Kidney glomerular epithelial cell (primary cell): ENCODE results near the gene OR6T1.

Source experiments
- DNase-seq: peaks from one replicate; lab custom pipeline; 2025; lab: John Stamatoyannopoulos, UW

OR6T1 gene, protein sequence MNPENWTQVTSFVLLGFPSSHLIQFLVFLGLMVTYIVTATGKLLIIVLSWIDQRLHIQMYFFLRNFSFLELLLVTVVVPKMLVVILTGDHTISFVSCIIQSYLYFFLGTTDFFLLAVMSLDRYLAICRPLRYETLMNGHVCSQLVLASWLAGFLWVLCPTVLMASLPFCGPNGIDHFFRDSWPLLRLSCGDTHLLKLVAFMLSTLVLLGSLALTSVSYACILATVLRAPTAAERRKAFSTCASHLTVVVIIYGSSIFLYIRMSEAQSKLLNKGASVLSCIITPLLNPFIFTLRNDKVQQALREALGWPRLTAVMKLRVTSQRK

DNA sequence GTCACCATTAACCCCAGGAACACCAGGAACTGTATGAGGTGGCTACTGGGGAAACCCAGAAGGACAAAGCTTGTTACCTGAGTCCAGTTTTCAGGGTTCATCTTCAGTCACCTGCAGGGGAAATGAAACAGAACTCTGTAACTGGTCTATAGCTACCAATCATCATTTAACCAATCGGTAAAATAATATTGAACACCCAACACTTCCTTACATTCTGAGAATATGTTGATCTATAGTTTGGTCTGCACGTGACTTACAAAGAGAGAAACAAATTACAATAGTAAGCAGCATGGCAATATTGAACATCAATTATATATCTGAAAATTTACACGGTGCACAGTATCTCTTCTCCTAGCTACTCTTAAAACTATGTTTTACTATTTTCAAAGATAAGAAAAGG, at the start of gene OR6T1:
OR6T1 (minus strand) TSS at position 101 of the 400 bp plus-strand sequence; CDS start at position 101, 0 bp downstream.
- DNase-seq = no peak

DNA sequence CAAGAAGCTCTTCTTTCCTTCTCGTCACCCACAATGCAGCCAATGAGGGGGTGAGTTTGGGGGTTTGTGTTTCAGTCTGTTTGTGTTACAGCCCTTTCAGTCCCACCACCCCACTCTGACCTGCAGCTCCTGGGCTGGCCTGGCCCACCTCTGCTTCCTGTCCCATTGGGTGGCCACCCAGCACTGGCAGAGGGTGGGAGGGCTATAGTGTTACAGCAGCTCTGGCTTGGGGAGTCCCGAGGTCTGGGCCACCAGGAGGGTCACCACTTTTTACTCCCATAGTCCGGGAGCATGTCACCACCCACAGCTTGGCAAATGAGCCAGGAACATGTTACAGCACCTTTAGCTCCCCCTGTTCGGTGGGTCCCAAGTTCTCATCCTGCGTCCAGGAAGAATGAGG, 35.7 kb upstream of the OR6T1 start:
- DNase-seq = no peak

DNA sequence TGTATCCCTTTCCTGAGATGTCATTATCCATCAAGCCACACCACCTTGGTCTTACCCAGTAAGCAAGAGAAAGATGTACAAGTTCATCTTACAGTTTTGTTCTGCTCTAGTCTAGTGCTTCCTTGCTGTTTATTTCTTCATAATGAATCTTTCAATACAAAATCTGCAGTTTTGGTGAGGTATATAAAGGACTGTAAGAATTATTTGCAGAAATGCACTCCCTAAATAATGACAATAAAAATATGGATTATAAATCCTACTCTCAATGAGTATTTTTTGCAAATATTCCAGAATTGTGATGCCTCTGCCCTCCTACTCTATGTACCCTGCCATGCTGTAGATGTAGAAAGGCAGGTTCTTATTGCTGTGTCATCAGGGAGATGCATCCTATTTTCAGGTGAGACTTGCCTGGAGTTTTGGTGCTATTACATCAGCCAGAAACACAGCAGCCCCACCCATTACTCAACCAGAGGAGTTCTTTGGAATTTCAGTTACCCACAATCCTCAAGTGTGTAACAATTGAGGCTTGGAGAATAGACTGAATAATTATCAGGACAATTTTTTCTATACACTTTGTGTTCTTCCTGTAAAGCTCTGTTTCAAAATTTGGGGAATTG, 34.2 kb upstream of the OR6T1 start, which contains the start of gene OR10S1:
OR10S1 (minus strand) TSS at position 51 of the 617 bp plus-strand sequence. CDS start 117 bp downstream, outside the sequence.
- DNase-seq = no peak

DNA sequence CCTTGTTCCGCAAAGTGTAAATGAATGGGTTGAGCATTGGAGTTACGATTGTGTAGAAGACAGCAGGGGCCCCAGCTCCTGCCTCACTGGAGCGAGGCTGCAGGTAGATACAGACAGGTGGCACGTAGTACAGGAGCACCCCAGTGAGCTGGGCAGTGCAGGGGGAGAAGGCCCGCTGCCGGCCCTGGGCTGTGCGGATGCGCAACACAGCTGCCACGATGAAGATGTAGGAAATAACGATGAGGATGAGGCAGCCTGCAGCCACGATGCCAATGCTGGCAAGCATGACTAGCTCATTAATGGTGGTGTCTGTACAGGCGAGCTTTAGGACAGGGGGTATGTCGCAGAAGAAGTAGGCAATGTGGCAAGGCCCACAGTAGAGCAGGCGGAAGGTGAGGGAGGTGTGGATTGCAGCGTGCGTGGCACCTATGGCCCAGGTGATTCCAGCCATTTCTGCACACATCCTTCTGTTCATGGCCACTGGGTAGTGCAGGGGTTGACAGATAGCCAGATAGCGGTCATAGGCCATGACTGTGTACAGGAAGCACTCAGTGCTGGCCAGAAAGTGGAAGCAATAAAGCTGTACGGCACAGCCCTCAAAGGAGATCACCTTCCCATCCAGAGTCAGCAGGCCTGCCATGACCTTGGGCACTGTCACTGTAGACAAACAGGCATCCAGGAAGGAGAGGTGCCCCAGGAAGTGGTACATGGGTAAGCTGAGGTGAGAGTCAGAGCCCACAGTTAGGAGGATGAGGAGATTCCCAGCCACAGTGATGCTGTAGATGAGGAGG, 33.3 kb upstream of the OR6T1 start:
- no peak for DNase-seq

DNA sequence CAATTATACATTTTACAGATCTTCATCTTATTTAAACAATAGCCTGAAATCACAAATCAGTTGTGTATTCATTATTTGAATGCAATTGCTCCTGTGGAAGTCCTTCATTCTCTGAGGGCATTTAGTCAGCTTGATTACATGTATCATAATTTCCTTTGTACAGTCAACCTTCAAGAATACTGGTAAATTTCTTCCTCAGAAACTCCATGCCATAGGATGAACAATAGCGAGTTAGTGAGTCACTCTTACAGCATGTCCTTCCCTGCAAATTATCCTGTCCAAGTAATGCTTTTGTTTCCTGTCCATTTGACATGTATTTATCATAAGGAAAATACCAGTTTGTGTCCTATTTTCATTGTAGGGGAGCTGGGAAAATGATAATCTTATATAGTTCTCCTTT, 30.2 kb upstream of the OR6T1 start:
- peak; percentile 10 for DNase-seq

DNA sequence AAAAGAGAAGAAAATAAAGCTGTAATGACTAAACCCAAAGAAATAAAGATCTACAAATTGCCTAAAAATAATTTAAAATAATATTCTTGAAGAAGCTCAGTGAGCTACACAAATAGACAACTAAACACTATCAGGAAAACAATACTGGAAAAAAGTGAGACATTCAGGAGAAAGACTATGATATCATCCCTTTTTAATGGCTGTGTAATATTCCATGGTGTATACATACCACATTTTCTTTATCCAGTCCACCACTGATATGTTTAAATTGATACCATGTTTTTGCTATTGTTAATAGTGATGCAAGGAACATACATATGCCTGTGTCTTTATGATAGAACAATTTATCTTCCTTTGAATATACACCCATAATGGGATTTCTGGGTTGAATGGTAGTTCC, 13.1 kb upstream of the OR6T1 start:
- DNase-seq = no peak

DNA sequence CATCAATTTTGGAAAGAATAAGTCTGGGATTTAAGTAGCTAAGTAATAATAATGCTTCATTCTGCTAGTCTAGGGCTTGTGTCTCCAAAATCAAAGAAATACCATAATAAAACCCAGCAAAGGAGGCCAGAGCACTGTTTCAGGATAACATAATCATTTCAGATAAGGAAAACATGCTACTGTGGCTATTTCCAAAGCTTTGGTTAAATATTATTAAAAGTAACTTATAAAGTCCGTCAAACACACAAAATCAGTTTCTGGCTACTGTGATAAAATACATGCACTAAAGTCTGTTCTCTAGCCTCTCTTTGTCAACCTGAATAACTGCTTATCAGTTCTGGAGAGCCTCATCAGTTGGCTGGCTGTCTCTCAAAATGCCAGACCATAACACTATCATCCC, 1.5 kb upstream of the OR6T1 start:
- no peak for DNase-seq

DNA sequence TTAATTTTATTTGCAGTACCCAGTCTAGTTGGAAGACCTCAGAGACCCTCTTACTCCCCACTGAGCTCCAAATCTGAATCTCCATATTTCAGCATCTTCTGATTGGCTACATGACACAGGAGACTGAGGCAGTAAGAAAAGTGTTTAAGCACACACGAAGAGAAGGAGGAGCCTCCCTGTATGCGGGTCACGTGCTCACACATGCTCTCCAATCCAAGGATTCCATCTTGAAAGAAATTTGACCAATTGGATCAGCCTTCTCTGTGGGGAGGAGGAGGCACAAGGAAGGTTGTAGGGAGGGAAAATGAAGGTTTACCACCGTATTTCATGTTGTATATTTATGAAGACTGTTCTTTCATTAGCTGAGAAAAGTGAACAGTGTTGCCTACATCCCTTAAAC, 1.2 kb downstream of the OR6T1 start:
- no peak for DNase-seq

DNA sequence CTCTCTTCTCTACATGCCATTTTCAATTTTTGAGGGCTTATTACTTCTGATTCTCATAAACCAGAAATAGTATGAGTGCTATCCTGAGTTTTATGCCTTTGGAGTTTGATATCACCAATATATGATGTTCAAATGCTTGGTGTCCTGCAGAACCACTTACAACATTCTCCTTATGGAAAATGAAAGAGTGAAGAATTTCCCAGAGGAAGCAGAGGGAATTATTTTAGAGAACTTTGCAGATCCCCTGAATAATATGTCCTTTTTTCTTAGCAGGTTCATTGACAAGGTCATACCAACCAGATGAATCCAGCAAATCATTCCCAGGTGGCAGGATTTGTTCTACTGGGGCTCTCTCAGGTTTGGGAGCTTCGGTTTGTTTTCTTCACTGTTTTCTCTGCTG, 4.3 kb downstream of the OR6T1 start, which contains the start of gene OR4D5:
OR4D5 (plus strand) TSS at position 301 of the 400 bp plus-strand sequence; CDS start at position 301, 0 bp downstream.
- DNase-seq = no peak

DNA sequence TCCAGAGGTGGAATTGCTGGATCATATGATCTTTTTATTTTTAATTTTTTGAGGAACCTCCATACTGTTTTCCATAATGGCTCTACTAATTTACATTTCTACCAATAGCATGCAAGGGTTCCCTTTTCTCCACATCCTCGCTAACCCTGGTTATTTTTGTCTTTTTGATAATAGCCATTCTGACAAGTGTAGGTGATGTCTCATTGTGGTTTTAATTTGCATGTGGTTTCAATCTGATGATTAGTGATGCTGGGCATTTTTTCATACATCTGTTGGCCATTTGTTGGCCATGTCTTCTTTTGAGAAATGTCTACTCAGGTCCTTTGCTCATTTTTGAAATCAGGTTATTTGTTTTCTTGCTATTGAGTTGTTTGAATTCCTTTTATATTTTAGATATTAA, 19.6 kb downstream of the OR6T1 start:
- no peak for DNase-seq

DNA sequence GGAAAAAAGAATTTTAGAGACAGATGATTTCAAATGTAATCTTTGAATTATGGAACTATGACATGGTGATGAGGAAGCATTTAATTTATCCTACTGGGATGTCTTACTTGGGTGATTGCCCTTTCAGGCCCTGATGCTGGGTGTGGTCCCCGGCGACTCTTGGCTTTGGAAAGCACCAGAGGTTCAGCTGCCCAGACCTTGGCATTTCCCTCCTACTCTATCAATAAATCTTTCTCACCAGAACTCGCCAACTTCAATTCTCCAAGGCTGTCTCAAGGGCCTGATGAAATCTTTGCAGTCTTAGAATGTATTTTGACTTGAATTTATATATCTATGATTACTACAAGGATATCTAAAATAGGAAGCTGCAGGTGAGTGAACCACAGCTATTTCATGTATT, 22.7 kb downstream of the OR6T1 start:
- no peak for DNase-seq

DNA sequence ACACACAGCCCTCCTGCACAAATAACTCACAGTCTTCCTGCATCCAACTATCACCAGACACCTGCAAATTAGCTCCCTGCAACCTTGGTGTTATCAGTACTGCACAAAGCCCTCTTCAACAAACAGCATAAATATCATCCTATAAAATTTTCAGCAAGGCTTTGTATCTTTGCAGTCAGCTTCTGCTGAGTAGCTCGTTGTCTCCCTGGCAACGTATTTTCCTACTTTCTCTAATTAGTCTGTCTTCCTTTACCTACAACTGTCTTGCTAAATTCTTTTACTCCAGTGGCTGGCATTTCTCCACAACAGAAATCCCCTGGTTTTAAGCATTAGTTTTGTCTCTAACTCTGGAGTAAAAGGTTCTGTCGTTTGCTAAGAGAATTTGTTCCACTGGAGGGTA, 37.8 kb downstream of the OR6T1 start:
- DNase-seq = no peak

DNA sequence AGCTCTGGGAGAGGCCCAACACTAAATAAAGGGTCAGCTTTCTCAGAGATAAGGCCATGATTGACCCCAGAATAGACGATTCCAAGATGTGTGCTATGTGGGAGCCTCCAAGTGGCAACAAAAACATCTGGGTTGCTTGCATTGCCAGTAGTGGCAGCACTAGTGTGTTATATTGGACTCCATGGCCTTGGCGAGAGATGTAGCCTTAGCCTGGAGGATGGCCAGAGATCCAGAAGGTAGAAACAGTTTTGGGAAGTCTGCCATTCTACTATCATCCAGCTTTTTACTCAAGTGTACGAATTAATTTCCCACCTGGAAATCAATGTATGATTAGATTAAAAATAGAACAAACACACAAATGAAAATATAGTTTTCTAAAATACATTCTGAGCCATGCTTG, 38.7 kb downstream of the OR6T1 start:
- DNase-seq = no peak

DNA sequence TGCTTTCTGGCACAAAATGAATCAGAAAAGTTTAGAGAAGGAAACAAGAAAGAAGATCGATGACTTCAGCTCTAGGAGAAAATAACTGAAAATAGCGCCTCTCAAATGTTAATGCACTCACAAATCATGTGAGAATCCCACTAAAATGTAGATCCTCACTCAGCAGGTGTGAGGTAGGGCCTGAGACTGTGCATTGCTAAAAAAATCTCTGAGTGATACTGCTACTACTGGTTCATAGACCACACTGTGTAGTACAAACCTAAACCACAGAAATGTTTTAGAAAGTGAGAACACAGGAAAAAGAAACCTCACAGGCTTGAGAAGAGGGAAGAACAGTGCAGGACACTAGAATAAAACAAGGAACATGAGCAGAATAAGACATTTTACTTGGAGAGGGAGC, 39.7 kb downstream of the OR6T1 start:
- DNase-seq = no peak

DNA sequence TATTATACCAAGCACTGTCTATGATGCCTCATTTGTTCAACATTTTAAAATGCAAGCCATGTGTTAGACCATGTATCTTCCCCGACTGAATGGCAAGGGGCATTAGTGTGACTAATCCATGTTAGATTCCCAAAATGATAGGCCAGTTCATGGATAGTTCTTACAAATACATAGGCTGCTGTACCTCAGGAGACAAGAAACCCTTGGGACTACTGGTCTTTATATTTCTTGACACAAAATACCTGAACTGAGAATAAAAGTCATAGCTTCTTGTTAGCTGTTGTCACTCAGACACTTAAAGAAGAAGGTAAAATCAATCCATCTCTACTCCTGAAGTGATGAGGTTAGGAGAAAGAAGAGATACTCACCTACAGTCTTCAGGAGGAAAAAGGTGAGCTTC, 41.8 kb downstream of the OR6T1 start, which contains the start of gene OR8D4:
OR8D4 (plus strand) TSS at position 301 of the 400 bp plus-strand sequence. CDS start 4,265 bp downstream, outside the sequence.
- DNase-seq = no peak

DNA sequence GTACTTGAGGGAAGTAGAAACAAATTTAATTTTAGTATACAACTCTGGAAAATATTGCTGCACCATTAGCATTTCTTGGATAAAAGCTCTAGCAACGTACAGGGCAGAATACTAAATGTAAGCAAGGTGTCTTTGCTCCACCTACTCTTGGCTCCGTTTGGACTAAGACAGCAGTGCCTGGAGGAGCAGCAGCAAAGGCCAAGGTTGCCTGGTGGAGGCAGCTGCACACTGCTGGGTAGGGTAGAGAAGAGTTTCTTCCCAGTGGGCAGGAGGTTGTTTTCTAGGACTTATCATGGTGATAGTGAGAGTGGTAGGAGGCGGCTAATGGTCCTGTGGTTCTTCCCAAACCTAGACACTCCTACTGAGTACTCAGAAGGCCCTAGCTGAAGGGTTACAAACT, 43.8 kb downstream of the OR6T1 start:
- no peak for DNase-seq
